Endothelial cell of umbilical vein (primary cell): ENCODE measurements around the gene ETFA. TPM values are rescaled to one million over a fixed set of nuclear protein-coding genes. Genes with fewer than 3 reads are reported as not detected.

Experiments used
- BruUV-seq: library from RNA; stranded (reverse); fragments of 400-500 nt; replicated peaks from 2 replicates; lab custom pipeline; 2021; lab: Mats Ljungman, UMichigan
- CTCF ChIA-PET: fragments of 300-600, 350-600 bp; sonication (Branson Sonifier 250); formaldehyde crosslinking; loops from one replicate; lab custom pipeline; 2021; ENCODE audit warnings: antibody characterized with exemption, inconsistent platforms; lab: Charles Lee
- POLR2A ChIA-PET: fragments of 300-600, 350-600 bp; sonication (Branson Sonifier 250); formaldehyde crosslinking; loops from one replicate; lab custom pipeline; 2021; ENCODE audit warnings: antibody characterized with exemption, inconsistent platforms; lab: Charles Lee
- DNase-seq: peaks from one replicate; pipeline ENCODE4 v3.0.0-alpha.2; 2011; ENCODE audit warnings: low read depth, low spot score
- FAIRE-seq: peaks from 2 replicates; lab custom pipeline; 2011; peaks lifted over from hg19 to GRCh38; lab: Jason Lieb, UNC
- H2AFZ ChIP-seq: 2 replicates; pipeline ENCODE4 v1.6.0; 2012; ENCODE audit warnings: low read depth, low read length, control low read depth, inconsistent platforms
- H3K27ac ChIP-seq: 2 replicates; pipeline ENCODE4 v1.5.1; 2011; ENCODE audit warnings: low read depth, mild to moderate bottlenecking, control low read depth, low read length, moderate library complexity; ENCODE audit not compliant: insufficient read depth
- H3K27me3 ChIP-seq, 2 experiments: 2 replicates each; pipeline versions ENCODE4 v1.6.0 to v1.6.1; 2011; ENCODE audit warnings: low read length in 2 of 2, mixed read lengths in 1 of 2; ENCODE audit not compliant: control insufficient read depth in 2 of 2, insufficient read depth in 2 of 2
- H3K36me3 ChIP-seq, 2 experiments: 2 replicates in 1 of 2; 3 replicates in 1 of 2; pipeline ENCODE4 v1.5.1; 2011; ENCODE audit warnings: low read length in 2 of 2, mild to moderate bottlenecking in 1 of 2, moderate library complexity in 1 of 2; ENCODE audit not compliant: control insufficient read depth in 2 of 2, insufficient read depth in 2 of 2; ENCODE audit errors: extremely low read depth in 1 of 2
- H3K4me1 ChIP-seq: 3 replicates; pipeline ENCODE4 v1.5.1; 2011; ENCODE audit warnings: mild to moderate bottlenecking, low read length; ENCODE audit not compliant: control insufficient read depth, insufficient read depth; ENCODE audit errors: extremely low read depth
- H3K4me2 ChIP-seq: 2 replicates; pipeline ENCODE4 v1.6.1; 2011; ENCODE audit warnings: low read length, control low read depth, mixed read lengths; ENCODE audit not compliant: insufficient read depth
- H3K4me3 ChIP-seq, 3 experiments: fragments of 200-600 bp in 1 of 3; sonication (generic), shearing (Covaris generic) in 1 of 3; replicated peaks in 1 of 3; 2 replicates each; pipeline ENCODE4 v1.5.1; 2011 to 2016; ENCODE audit warnings: control low read depth in 3 of 3, low read length in 3 of 3, mild to moderate bottlenecking in 2 of 3, inconsistent platforms in 1 of 3, low read depth in 1 of 3, moderate library complexity in 1 of 3; ENCODE audit not compliant: insufficient read depth in 1 of 3
- H3K79me2 ChIP-seq: 2 replicates; pipeline ENCODE4 v1.6.0; 2012; ENCODE audit warnings: low read length, inconsistent platforms; ENCODE audit not compliant: control insufficient read depth, insufficient read depth
- H3K9ac ChIP-seq: replicated peaks from 2 replicates; pipeline ENCODE3; 2011; ENCODE audit warnings: low read length, control low read depth; ENCODE audit not compliant: insufficient read depth; ENCODE audit errors: extremely low read depth
- H3K9me1 ChIP-seq: replicated peaks from 3 replicates; pipeline ENCODE4 v1.6.0; 2011; ENCODE audit warnings: mild to moderate bottlenecking, low read length; ENCODE audit not compliant: control insufficient read depth, insufficient read depth; ENCODE audit errors: extremely low read depth
- H3K9me3 ChIP-seq: replicated peaks from 2 replicates; pipeline ENCODE4 v1.5.1; 2012; ENCODE audit warnings: low read length, inconsistent platforms; ENCODE audit not compliant: control insufficient read depth, insufficient read depth
- H4K20me1 ChIP-seq: replicated peaks from 2 replicates; pipeline ENCODE3; 2011; ENCODE audit warnings: mild to moderate bottlenecking, low read length; ENCODE audit not compliant: control insufficient read depth, insufficient read depth; ENCODE audit errors: extremely low read depth
- EZH2 ChIP-seq: IDR thresholded peaks from 2 replicates; pipeline ENCODE4 v1.6.1; 2012; ENCODE audit warnings: borderline replicate concordance, low read depth, mild to moderate bottlenecking, moderate library complexity, low read length, inconsistent platforms; ENCODE audit not compliant: severe bottlenecking
- FOS ChIP-seq: IDR thresholded peaks from 2 replicates; pipeline ENCODE4 v1.6.1; 2011; ENCODE audit warnings: mild to moderate bottlenecking, low read length, moderate library complexity, borderline replicate concordance; ENCODE audit not compliant: insufficient read depth
- GATA2 ChIP-seq: IDR thresholded peaks from 2 replicates; pipeline ENCODE4 v1.7.0; 2011; ENCODE audit warnings: low read depth, mild to moderate bottlenecking, moderate library complexity, mixed read lengths, low read length; ENCODE audit not compliant: insufficient read length, insufficient read depth
- JUN ChIP-seq: IDR thresholded peaks from 2 replicates; pipeline ENCODE4 v1.6.1; 2011; ENCODE audit warnings: borderline replicate concordance, low read depth; ENCODE audit not compliant: insufficient read length, insufficient read depth
- MYC ChIP-seq: IDR thresholded peaks from one replicate; pipeline ENCODE4 v1.6.1; 2011; ENCODE audit warnings: mild to moderate bottlenecking, low read depth, low read length
- POLR2A ChIP-seq: IDR thresholded peaks from 2 replicates; pipeline ENCODE4 v1.6.1; 2012; ENCODE audit warnings: low read depth, mild to moderate bottlenecking, control low read depth, low read length
- POLR2AphosphoS5 ChIP-seq: IDR thresholded peaks from 2 replicates; pipeline ENCODE4 v1.6.1; 2012; ENCODE audit warnings: low read depth, mild to moderate bottlenecking, control low read depth, low read length, moderate library complexity; ENCODE audit not compliant: insufficient read depth
- dilution Hi-C: fragments of 300-500 bp; cut with MboI; formaldehyde crosslinking; loops from one replicate; pipeline ENCODE4 v1.15.0; 2019; ENCODE audit warnings: low sequenced_read_pairs; ENCODE audit not compliant: extremely low pct_ligation_motif_present
- intact Hi-C: fragments of 100-400 bp; cut with micrococcal nuclease; formaldehyde crosslinking; loops from one replicate; pipeline ENCODE4 v1.10.0; 2022
- polyA plus RNA-seq, 4 experiments: library from polyadenylated mRNA; depleted of rRNA in 3 of 4; stranded (reverse) in 3 of 4; unstranded in 1 of 4; fragments of >200 nt; gene quantifications; 2 replicates each; pipeline versions ENCODE4 v1.2.1 to v1.2.3, GENCODE V29; 2011 to 2012; ENCODE audit warnings: missing spikeins in 1 of 4
- total RNA-seq: library from RNA; stranded (reverse); gene quantifications from 2 replicates; pipeline ENCODE4 v1.2.3, GENCODE V29; 2021
- TF ChIP-seq, protein P1 (sequence below): IDR thresholded peaks from 2 replicates; pipeline ENCODE4 v1.6.1; 2011; ENCODE audit not compliant: insufficient read depth, insufficient read length
- TF ChIP-seq, protein P2 (sequence below), 2 donors: IDR thresholded peaks; 1 replicate in 1 of 2; 2 replicates in 1 of 2; pipeline ENCODE4 v1.5.1; 2011; ENCODE audit warnings: low read length in 2 of 2, mild to moderate bottlenecking in 2 of 2, moderate library complexity in 2 of 2, control low read depth in 1 of 2, inconsistent platforms in 1 of 2, low read depth in 1 of 2; ENCODE audit not compliant: insufficient read depth in 1 of 2; ENCODE audit errors: extremely low read depth in 1 of 2

ETFA gene
- total and polyA plus RNA-seq, 2 donors (not counting 3 experiments of a cell fraction or from before 2014, with no cell fraction given), result 102 to 116 TPM

DNA sequence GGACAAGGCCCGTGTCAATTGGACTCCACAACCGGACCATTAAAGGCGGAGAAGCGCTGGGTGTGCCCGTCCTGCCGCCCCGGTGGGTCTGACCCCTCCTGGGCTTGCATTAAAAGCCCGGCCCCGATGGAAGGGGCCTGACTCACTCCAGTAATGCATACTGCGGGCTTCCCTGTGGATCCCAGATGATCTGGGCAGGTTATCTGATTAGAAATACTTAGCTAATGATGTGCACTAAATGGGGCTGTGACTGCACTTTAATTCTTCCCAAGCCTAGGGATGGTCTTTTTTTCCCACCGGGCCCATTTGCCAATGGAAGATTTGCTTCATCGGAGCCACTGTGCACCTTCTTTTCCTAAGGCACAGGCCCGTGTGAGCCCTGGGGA lies 126.6 kb downstream of the ETFA start:
- no peak overlapping the region for H3K27ac ChIP-seq
- H2AFZ ChIP-seq, result no peak overlapping the region
- FAIRE-seq, result no peak
- H3K9me1 ChIP-seq, result no peaks in the 10 kb centered on the region
- H3K36me3 ChIP-seq, result no peaks in the 10 kb centered on the region
- POLR2A ChIA-PET, result no interaction called here
- DNase-seq, result no peak
- peaks cover 3% of the 10 kb centered on the region for H3K4me1 ChIP-seq
- H3K9me3 ChIP-seq, result no peaks in the 10 kb centered on the region
- intact Hi-C loops, result no loop called here
- H3K27me3 ChIP-seq, result peaks cover 0 to 3% of the 10 kb centered on the region in 2 experiments
- H3K79me2 ChIP-seq, result no peaks in the 10 kb centered on the region
- no peak overlapping the region for H3K4me2 ChIP-seq
- dilution Hi-C loops, result no loop called here
- BruUV-seq, result no TSS peak
- no peak overlapping the region for H3K4me3 ChIP-seq
- H3K9ac ChIP-seq, result no peak overlapping the region
- H4K20me1 ChIP-seq, result no peaks in the 10 kb centered on the region
- CTCF ChIA-PET, result interaction anchor here (1.0 to 4.4 kb wide), 9 partner anchors 9 to 747 kb away, joined by 3 to 40 read pairs (median 4); partner anchors contain the start of gene RCN2
- TF ChIP-seq POLR2A (no peak), POLR2AphosphoS5 (no peak), EZH2 (no peak), JUN (no peak), MYC (no peak), FOS (no peak), GATA2 (no peak)
- TF ChIP-seq, protein P1, sequence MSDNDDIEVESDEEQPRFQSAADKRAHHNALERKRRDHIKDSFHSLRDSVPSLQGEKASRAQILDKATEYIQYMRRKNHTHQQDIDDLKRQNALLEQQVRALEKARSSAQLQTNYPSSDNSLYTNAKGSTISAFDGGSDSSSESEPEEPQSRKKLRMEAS, result no peak
- TF ChIP-seq, protein P2, sequence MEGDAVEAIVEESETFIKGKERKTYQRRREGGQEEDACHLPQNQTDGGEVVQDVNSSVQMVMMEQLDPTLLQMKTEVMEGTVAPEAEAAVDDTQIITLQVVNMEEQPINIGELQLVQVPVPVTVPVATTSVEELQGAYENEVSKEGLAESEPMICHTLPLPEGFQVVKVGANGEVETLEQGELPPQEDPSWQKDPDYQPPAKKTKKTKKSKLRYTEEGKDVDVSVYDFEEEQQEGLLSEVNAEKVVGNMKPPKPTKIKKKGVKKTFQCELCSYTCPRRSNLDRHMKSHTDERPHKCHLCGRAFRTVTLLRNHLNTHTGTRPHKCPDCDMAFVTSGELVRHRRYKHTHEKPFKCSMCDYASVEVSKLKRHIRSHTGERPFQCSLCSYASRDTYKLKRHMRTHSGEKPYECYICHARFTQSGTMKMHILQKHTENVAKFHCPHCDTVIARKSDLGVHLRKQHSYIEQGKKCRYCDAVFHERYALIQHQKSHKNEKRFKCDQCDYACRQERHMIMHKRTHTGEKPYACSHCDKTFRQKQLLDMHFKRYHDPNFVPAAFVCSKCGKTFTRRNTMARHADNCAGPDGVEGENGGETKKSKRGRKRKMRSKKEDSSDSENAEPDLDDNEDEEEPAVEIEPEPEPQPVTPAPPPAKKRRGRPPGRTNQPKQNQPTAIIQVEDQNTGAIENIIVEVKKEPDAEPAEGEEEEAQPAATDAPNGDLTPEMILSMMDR (IDR thresholded peaks at IDR 0.05; ENCODE audit: extremely low read depth in 1 of 2, insufficient read depth in 1 of 2, low read depth in 1 of 2, low read length in 2 of 2), result no peak
